Measurements from ENCODE around the gene RBM45. TPM values are rescaled to one million over a fixed set of nuclear protein-coding genes. Genes with fewer than 3 reads are reported as not detected.

RBM45 gene
- total RNA-seq, 1 experiment from 2014 or later, result 12.7 TPM

DNA sequence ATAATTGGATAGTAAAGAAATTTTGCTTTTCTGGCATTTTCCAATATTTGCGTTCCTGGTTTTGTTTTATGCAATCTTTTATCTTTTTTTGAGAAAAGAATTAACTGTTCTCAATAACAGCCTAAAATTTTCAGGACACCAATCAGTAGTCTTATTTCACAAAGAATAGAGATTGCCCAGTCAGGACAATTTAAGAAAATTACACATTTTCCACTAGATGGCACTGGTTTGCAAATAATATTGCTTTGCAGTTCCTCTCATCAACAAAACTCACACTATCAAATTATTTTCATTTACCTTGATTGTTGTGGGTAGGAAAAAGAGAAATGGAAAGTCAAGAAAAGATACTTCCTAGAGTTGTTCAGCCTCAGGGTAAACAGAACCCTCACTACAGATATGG lies 2.4 kb upstream of the RBM45 start:
- H3K9me3 Mint-ChIP-seq (ENCODE audit: unreplicated experiment), result no peaks in the 10 kb centered on the region
- no peak overlapping the region for H3K4me3 Mint-ChIP-seq (ENCODE audit: unreplicated experiment)
- intact Hi-C loops (cut with micrococcal nuclease), result loop anchor here (5.0 to 10.0 kb wide), 3 partner anchors 313 to 1165 kb away; no protein-coding TSS in a partner anchor
- ChIA-PET POLR2A (interaction anchor here (0.8 to 4.8 kb wide), 3 partner anchors 253 to 413 kb away, joined by 3 to 61 read pairs (median 3); no protein-coding TSS in a partner anchor), CTCF (interaction anchor here (0.7 to 6.1 kb wide), 7 partner anchors 14 to 1362 kb away, joined by 3 to 67 read pairs (median 7); no protein-coding TSS in a partner anchor)
- no peaks in the 10 kb centered on the region for H3K27me3 Mint-ChIP-seq (ENCODE audit: insufficient read depth, unreplicated experiment)
- BruUV-seq (replicated peaks), result no TSS peak
- H3K27ac Mint-ChIP-seq (ENCODE audit: low read depth, unreplicated experiment), result no peak overlapping the region
- DNase-seq (ENCODE audit: unreplicated experiment), result peak; percentile 56
- TF ChIP-seq, protein P1, sequence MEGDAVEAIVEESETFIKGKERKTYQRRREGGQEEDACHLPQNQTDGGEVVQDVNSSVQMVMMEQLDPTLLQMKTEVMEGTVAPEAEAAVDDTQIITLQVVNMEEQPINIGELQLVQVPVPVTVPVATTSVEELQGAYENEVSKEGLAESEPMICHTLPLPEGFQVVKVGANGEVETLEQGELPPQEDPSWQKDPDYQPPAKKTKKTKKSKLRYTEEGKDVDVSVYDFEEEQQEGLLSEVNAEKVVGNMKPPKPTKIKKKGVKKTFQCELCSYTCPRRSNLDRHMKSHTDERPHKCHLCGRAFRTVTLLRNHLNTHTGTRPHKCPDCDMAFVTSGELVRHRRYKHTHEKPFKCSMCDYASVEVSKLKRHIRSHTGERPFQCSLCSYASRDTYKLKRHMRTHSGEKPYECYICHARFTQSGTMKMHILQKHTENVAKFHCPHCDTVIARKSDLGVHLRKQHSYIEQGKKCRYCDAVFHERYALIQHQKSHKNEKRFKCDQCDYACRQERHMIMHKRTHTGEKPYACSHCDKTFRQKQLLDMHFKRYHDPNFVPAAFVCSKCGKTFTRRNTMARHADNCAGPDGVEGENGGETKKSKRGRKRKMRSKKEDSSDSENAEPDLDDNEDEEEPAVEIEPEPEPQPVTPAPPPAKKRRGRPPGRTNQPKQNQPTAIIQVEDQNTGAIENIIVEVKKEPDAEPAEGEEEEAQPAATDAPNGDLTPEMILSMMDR (IDR thresholded peaks at IDR 0.05; ENCODE audit: unreplicated experiment), result peak; percentile 46
- no peaks in the 10 kb centered on the region for H3K36me3 Mint-ChIP-seq (ENCODE audit: insufficient read depth, unreplicated experiment)
- peaks cover 11% of the 10 kb centered on the region for H3K4me1 Mint-ChIP-seq (ENCODE audit: insufficient read depth, unreplicated experiment)

DNA sequence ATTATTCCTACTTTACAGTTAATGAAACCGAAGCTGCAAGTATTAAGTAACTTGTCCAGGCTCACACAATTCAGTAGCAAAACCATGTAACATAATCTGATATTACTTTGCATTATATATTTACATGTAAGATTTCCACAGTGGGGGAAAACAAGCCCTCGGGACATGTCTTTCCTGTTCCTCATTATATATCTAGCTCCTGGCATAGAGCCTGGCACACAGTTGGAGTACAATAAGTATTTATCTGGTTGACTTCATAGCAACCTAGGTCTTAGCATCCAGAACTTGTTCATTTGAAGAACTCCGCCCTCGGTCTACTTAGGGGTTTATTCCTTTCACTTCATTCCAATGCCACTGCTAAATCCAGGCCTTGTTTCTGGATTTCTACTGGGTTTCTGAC lies 1.6 kb upstream of the RBM45 start:
- ChIA-PET POLR2A (interaction anchor here (0.7 to 4.8 kb wide), 4 partner anchors 173 to 412 kb away, joined by 3 to 61 read pairs (median 3); no protein-coding TSS in a partner anchor), CTCF (interaction anchor here (0.6 to 6.1 kb wide), 15 partner anchors 8 to 371 kb away, joined by 3 to 67 read pairs (median 4); no protein-coding TSS in a partner anchor)
- DNase-seq (ENCODE audit: unreplicated experiment), result no peak
- peaks cover under 1% of the 10 kb centered on the region for H3K36me3 Mint-ChIP-seq (ENCODE audit: insufficient read depth, unreplicated experiment)
- intact Hi-C loops (cut with micrococcal nuclease), result loop anchor here (5.0 to 10.0 kb wide), 3 partner anchors 313 to 1164 kb away; no protein-coding TSS in a partner anchor
- TF ChIP-seq, protein P1 (IDR thresholded peaks at IDR 0.05; ENCODE audit: unreplicated experiment), result no peak
- no peak overlapping the region for H3K27ac Mint-ChIP-seq (ENCODE audit: low read depth, unreplicated experiment)
- H3K4me3 Mint-ChIP-seq (ENCODE audit: unreplicated experiment), result no peak overlapping the region
- no peaks in the 10 kb centered on the region for H3K9me3 Mint-ChIP-seq (ENCODE audit: unreplicated experiment)
- peaks cover 9% of the 10 kb centered on the region for H3K4me1 Mint-ChIP-seq (ENCODE audit: insufficient read depth, unreplicated experiment)
- H3K27me3 Mint-ChIP-seq (ENCODE audit: insufficient read depth, unreplicated experiment), result no peaks in the 10 kb centered on the region
- BruUV-seq (replicated peaks), result no TSS peak

DNA sequence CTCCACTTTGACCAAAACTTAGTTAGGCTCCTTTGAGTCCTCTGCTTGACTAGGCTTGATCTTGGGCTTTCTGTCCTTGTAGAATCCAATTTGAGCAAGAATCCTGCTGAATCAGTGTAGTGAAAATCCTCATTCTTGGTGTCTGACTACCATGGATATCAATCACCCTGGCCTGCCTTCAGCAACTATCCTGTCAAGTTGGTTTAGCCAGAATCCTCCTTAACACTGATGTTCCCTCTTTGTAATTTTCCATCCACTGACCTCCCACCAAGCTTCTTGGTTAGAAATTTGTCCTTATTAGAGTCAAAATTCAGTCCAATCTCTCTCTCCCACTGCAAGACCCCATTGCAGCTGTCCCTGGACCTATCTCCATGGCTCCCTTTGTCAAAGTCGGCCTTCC lies 494 bp upstream of the RBM45 start:
- ChIA-PET CTCF (interaction anchor here (0.5 to 6.1 kb wide), 29 partner anchors 9 to 655 kb away, joined by 3 to 67 read pairs (median 4); no protein-coding TSS in a partner anchor), POLR2A (interaction anchor here (0.6 to 4.8 kb wide), 20 partner anchors 11 to 412 kb away, joined by 3 to 61 read pairs (median 4); partner anchors contain the start of genes OSBPL6, PJVK and PRKRA)
- H3K36me3 Mint-ChIP-seq (ENCODE audit: insufficient read depth, unreplicated experiment), result peaks cover 7% of the 10 kb centered on the region
- DNase-seq (ENCODE audit: unreplicated experiment), result no peak
- TF ChIP-seq, protein P1 (IDR thresholded peaks at IDR 0.05; ENCODE audit: unreplicated experiment), result no peak
- H3K9me3 Mint-ChIP-seq (ENCODE audit: unreplicated experiment), result no peaks in the 10 kb centered on the region
- H3K4me1 Mint-ChIP-seq (ENCODE audit: insufficient read depth, unreplicated experiment), result peaks cover 7% of the 10 kb centered on the region
- H3K4me3 Mint-ChIP-seq (ENCODE audit: unreplicated experiment), result peak overlapping the region; percentile 93
- BruUV-seq (replicated peaks), result no TSS peak
- H3K27ac Mint-ChIP-seq (ENCODE audit: low read depth, unreplicated experiment), result peak overlapping the region; percentile 87
- H3K27me3 Mint-ChIP-seq (ENCODE audit: insufficient read depth, unreplicated experiment), result no peaks in the 10 kb centered on the region
- intact Hi-C loops (cut with micrococcal nuclease), result loop anchor here (1.0 to 10.0 kb wide), 4 partner anchors 303 to 1163 kb away; no protein-coding TSS in a partner anchor

DNA sequence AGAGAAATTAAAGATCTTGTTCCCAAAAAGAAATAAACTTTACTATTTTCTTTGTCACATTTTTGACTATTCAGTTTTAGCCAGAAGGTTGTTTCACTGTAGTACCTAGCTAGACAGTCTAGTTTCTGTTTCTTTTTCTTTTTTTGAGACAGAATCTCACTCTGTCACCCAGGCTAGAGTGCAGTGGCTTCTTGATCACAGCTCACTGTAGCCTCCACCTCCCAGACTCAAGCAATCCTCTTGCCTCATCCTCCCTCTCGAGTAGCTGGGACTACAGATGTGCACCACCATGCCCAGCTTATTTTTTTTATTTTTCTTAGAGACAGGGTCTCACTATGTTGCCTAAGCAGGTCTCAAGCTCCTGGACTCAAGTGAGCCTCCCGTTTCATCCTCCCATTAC lies 2.2 kb downstream of the RBM45 start:
- H3K9me3 Mint-ChIP-seq (ENCODE audit: unreplicated experiment), result no peaks in the 10 kb centered on the region
- POLR2A ChIA-PET, result interaction anchor here (0.7 to 4.8 kb wide), 4 partner anchors 10 to 302 kb away, joined by 3 to 61 read pairs (median 12); no protein-coding TSS in a partner anchor

More for the DNA sequence above, 2.2 kb downstream of the RBM45 start:
- BruUV-seq (replicated peaks), result no TSS peak
- intact Hi-C loops (cut with micrococcal nuclease), result loop anchor here (5.0 to 10.0 kb wide), 3 partner anchors 317 to 1160 kb away; no protein-coding TSS in a partner anchor
- Mint-ChIP-seq H3K36me3 (ENCODE audit: insufficient read depth, unreplicated experiment) (peaks cover 13% of the 10 kb centered on the region), H3K4me1 (ENCODE audit: insufficient read depth, unreplicated experiment) (peaks cover 7% of the 10 kb centered on the region), H3K27ac (ENCODE audit: low read depth, unreplicated experiment) (no peak overlapping the region), H3K27me3 (ENCODE audit: insufficient read depth, unreplicated experiment) (no peaks in the 10 kb centered on the region), H3K4me3 (ENCODE audit: unreplicated experiment) (no peak overlapping the region)
- TF ChIP-seq, protein P1 (IDR thresholded peaks at IDR 0.05; ENCODE audit: unreplicated experiment), result no peak
- CTCF ChIA-PET, result interaction anchor here (0.8 to 6.1 kb wide), 9 partner anchors 10 to 315 kb away, joined by 3 to 67 read pairs (median 5); no protein-coding TSS in a partner anchor
- DNase-seq (ENCODE audit: unreplicated experiment), result no peak

Measured in MCF 10A (cell line).